ENCODE results near the gene KANK4. TPM values are rescaled to one million over a fixed set of nuclear protein-coding genes. Genes with fewer than 3 reads are reported as not detected.

The KANK4 gene
- polyA plus RNA-seq, 3 donors, result not detected

DNA sequence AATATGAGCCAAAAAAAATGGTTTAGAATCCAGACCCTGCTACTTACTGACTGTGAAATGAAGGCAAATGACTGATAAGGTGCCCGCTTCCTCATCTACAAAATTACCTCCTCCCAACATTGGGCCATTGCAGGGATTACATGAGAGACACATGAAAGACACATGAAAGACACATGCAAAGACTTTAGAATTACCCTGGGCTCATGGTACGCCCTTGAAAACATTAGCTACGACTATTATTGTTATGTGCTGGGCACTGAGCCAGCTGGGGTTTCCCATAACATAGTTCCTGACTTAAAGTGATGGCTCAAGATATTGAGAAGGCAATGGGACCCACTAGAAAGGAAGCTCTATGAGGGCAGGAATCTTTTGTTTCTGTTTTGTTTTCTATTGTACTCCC lies 43.7 kb upstream of the KANK4 start:
- Histone ChIP-seq H3K27me3 (ENCODE audit: control insufficient read depth in 2 of 2, insufficient read depth in 2 of 2, low read length in 2 of 2) (no peaks in the 10 kb centered on the region), H3K79me2 (ENCODE audit: insufficient read depth, low read length) (no peaks in the 10 kb centered on the region), H2AFZ (ENCODE audit: insufficient read depth, low read depth, low read length, poor library complexity, severe bottlenecking) (no peak overlapping the region), H4K20me1 (ENCODE audit: insufficient read depth, low read length) (no peaks in the 10 kb centered on the region), H3K9me3 (replicated peaks in 1 of 2; ENCODE audit: control insufficient read depth in 1 of 2, insufficient read depth in 1 of 2, low read length in 2 of 2) (peaks cover 0 to 4% of the 10 kb centered on the region in 2 donors), H3K4me2 (replicated peaks; ENCODE audit: extremely low read depth, low read length, poor library complexity, severe bottlenecking) (no peak overlapping the region), H3K4me3 (replicated peaks in 1 of 3; ENCODE audit: low read depth in 2 of 3, low read length in 3 of 3) (no peak overlapping the region), H3K36me3 (replicated peaks in 1 of 2; ENCODE audit: control insufficient read depth in 1 of 2, insufficient read depth in 2 of 2, low read length in 2 of 2) (no peaks in the 10 kb centered on the region), H3K9ac (ENCODE audit: insufficient read depth, low read length, poor library complexity, severe bottlenecking) (no peak overlapping the region), H3K4me1 (ENCODE audit: control insufficient read depth in 1 of 2, insufficient read depth in 2 of 2, low read length in 2 of 2) (no peaks in the 10 kb centered on the region), H3K27ac (ENCODE audit: low read depth in 1 of 2, low read length in 2 of 2) (no peak overlapping the region)
- TF ChIP-seq, protein P1, sequence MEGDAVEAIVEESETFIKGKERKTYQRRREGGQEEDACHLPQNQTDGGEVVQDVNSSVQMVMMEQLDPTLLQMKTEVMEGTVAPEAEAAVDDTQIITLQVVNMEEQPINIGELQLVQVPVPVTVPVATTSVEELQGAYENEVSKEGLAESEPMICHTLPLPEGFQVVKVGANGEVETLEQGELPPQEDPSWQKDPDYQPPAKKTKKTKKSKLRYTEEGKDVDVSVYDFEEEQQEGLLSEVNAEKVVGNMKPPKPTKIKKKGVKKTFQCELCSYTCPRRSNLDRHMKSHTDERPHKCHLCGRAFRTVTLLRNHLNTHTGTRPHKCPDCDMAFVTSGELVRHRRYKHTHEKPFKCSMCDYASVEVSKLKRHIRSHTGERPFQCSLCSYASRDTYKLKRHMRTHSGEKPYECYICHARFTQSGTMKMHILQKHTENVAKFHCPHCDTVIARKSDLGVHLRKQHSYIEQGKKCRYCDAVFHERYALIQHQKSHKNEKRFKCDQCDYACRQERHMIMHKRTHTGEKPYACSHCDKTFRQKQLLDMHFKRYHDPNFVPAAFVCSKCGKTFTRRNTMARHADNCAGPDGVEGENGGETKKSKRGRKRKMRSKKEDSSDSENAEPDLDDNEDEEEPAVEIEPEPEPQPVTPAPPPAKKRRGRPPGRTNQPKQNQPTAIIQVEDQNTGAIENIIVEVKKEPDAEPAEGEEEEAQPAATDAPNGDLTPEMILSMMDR (IDR thresholded peaks at IDR 0.05), result no peak
- DNase-seq, result peak in 1 of 3 donors; percentile 12
- peaks cover 0 to 11% (median 4%) of the 10 kb centered on the region in 7 donors for H3K9me3 Mint-ChIP-seq
- no peaks in the 10 kb centered on the region for H3K4me1 Mint-ChIP-seq
- no peak overlapping the region for H3K4me3 Mint-ChIP-seq
- no peaks in the 10 kb centered on the region for H3K36me3 Mint-ChIP-seq
- 78% methylated on average over 3 of the region's 3 CpGs for WGBS (ENCODE audit: insufficient coverage)
- intact Hi-C loops (cut with micrococcal nuclease), result no loop called here
- H3K27me3 Mint-ChIP-seq (ENCODE audit: low read depth in 3 of 3), result peaks cover 0 to 4% (median 3%) of the 10 kb centered on the region in 3 donors
- no peak overlapping the region for H3K27ac Mint-ChIP-seq

DNA sequence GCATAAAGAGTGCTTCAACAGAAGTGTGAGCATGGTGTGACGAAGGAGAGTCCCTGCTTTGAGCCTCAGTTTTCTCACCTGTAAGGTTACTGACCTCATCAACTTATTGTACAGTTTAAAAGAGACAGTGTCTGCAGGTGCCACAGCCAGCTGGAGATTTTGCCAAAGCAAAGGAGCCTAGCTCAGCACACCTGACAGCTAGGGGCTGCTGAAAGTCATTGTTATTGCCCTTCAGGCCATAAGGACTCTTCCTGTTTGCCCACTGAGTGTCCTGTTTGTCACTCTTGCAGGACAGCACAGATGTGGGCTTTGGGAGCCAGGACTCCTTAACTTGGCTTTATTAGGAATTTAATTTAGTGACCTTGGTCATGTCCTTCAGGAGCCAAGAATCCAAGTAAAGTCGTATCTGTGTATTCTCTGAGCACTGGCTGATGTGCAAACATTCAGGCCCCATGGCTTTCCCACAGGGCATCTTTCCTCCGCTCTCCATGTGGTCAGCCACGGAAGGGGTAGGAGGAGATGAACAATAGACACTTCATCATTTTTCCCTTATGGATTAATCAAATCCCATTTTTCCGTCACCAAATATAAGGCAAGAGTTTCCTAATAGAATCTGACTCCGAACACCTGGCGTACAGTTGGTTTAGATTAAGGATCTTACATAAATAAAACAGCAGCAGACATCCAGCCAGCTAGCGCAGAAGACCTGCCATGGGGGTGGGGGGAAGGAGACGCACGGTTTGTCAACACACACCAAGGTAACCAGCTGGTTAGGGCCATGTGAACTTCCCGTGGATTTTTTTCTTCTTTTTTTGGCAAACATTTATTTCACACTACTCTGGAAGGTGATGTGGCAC lies 43.1 kb upstream of the KANK4 start:
- H3K4me2 ChIP-seq (replicated peaks; ENCODE audit: extremely low read depth, low read length, poor library complexity, severe bottlenecking), result no peak overlapping the region
- WGBS (ENCODE audit: insufficient coverage), result 100% methylated on average over 1 of the region's 11 CpGs
- peaks cover 0 to 10% (median 4%) of the 10 kb centered on the region in 7 donors for H3K9me3 Mint-ChIP-seq
- no peaks in the 10 kb centered on the region for H3K27me3 ChIP-seq (ENCODE audit: control insufficient read depth in 2 of 2, insufficient read depth in 2 of 2, low read length in 2 of 2)
- no peak overlapping the region for H3K27ac Mint-ChIP-seq
- DNase-seq, result no peak
- H3K4me1 ChIP-seq (ENCODE audit: control insufficient read depth in 1 of 2, insufficient read depth in 2 of 2, low read length in 2 of 2), result no peaks in the 10 kb centered on the region
- no peak overlapping the region for H3K27ac ChIP-seq (ENCODE audit: low read depth in 1 of 2, low read length in 2 of 2)
- no peaks in the 10 kb centered on the region for H3K36me3 Mint-ChIP-seq
- H3K9me3 ChIP-seq (replicated peaks in 1 of 2; ENCODE audit: control insufficient read depth in 1 of 2, insufficient read depth in 1 of 2, low read length in 2 of 2), result peaks cover 0 to 4% of the 10 kb centered on the region in 2 donors
- H3K9ac ChIP-seq (ENCODE audit: insufficient read depth, low read length, poor library complexity, severe bottlenecking), result no peak overlapping the region
- no peaks in the 10 kb centered on the region for H3K79me2 ChIP-seq (ENCODE audit: insufficient read depth, low read length)
- TF ChIP-seq, protein P1 (IDR thresholded peaks at IDR 0.05), result no peak
- H3K4me3 ChIP-seq (replicated peaks in 1 of 3; ENCODE audit: low read depth in 2 of 3, low read length in 3 of 3), result no peak overlapping the region
- H2AFZ ChIP-seq (ENCODE audit: insufficient read depth, low read depth, low read length, poor library complexity, severe bottlenecking), result no peak overlapping the region
- intact Hi-C loops (cut with micrococcal nuclease), result no loop called here
- H4K20me1 ChIP-seq (ENCODE audit: insufficient read depth, low read length), result no peaks in the 10 kb centered on the region
- no peaks in the 10 kb centered on the region for H3K4me1 Mint-ChIP-seq
- no peaks in the 10 kb centered on the region for H3K36me3 ChIP-seq (replicated peaks in 1 of 2; ENCODE audit: control insufficient read depth in 1 of 2, insufficient read depth in 2 of 2, low read length in 2 of 2)
- peaks cover 0 to 4% (median 3%) of the 10 kb centered on the region in 3 donors for H3K27me3 Mint-ChIP-seq (ENCODE audit: low read depth in 3 of 3)
- no peak overlapping the region for H3K4me3 Mint-ChIP-seq
